Measurements from ENCODE around the gene CPEB3. TPM values are rescaled to one million over a fixed set of nuclear protein-coding genes. Genes with fewer than 3 reads are reported as not detected.

CPEB3 gene
- total and polyA plus RNA-seq, 8 donors = 2.1 to 7.0 (median 4.4) TPM

DNA sequence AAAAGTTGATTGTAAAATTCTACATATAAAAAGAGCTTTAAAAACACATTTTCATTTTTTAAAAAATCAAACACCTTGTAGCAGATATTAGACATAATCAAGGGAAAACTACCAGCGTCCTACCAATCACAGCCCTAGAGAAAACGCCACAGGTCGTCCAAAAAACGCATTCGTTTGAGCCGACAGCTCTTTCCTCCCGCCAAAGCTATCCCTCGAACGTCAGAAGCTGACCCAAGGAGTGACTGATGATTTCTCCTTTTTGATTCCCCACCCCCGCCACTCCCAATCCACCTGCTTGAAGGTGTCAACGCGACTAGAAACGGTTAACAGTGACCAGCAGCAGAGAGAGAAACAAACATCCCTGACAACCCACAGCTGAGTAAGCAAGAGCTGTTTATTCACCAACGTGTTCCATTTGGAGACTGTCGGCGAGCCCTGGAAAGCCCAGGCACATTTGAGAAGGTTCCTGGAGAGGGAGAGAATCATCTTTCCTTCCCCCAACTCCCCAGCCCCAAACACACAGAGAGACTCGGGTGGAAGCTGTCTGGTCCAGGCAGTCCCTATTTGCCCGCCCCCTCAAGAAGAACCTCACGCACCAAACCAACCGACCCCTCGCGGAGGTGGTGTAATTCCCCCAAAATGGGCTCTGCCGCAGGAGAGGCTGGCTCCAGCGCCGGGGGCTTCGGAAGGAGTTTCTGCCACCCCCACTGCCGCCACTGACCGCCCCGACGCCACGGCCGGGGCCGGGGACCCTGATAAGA is 622 bp downstream of the CPEB3 start:
- H3K36me3 ChIP-seq = no peaks in the 10 kb centered on the region
- H3K4me3 ChIP-seq = peak overlapping the region; percentile 57 to 97 (median 95)
- peak overlapping the region; percentile 71 to 99 (median 92) for H3K27ac ChIP-seq
- H3K27me3 ChIP-seq = no peaks in the 10 kb centered on the region
- 0 to 1% methylated on average over 33 of the region's 33 CpGs for WGBS, 2 donors
- FAIRE-seq = no peak
- intact Hi-C loops (cut with DNase I) = loop anchor here in 1 of 3 donors (10.0 kb wide), 1 partner anchor 205 kb away; no protein-coding TSS in a partner anchor
- ATAC-seq = peak; percentile 60 to 71 (median 68)
- no peaks in the 10 kb centered on the region for H3K9me3 ChIP-seq
- TF ChIP-seq, protein P1, sequence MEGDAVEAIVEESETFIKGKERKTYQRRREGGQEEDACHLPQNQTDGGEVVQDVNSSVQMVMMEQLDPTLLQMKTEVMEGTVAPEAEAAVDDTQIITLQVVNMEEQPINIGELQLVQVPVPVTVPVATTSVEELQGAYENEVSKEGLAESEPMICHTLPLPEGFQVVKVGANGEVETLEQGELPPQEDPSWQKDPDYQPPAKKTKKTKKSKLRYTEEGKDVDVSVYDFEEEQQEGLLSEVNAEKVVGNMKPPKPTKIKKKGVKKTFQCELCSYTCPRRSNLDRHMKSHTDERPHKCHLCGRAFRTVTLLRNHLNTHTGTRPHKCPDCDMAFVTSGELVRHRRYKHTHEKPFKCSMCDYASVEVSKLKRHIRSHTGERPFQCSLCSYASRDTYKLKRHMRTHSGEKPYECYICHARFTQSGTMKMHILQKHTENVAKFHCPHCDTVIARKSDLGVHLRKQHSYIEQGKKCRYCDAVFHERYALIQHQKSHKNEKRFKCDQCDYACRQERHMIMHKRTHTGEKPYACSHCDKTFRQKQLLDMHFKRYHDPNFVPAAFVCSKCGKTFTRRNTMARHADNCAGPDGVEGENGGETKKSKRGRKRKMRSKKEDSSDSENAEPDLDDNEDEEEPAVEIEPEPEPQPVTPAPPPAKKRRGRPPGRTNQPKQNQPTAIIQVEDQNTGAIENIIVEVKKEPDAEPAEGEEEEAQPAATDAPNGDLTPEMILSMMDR (IDR thresholded peaks at IDR 0.05) = no peak
- H3K4me1 ChIP-seq = peaks cover 0 to 8% (median 5%) of the 10 kb centered on the region in 3 donors
- DNase-seq = peak in 3 of 6 donors; percentile 59 to 75 (median 59)

DNA sequence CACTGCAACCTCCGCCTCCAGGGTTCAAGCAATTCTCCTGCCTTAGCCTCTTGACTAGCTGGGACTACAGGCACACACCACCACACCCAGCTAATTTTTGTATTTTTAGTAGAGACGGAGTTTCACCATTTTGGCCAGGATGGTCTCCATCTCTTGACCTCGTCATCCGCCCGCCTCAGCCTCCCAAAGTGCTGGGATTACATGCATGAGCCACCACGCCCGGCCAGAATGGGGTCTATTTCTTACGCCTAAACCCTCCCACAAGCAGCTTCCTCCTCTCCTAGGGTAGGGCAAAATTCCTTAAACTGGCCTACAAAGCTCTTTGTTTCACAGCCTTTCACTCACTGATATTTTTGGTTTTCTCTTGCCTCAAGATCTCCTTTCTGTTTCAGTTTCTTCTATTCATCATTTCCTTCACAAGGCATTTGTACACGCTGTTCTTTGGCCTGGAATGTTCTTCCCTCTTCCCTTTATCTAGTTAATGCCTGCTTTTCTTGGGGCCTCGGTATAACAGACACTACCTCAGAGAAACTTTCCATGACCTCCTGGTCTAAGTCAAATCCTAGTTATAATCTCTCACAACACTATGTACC is 6.7 kb downstream of the CPEB3 start:
- no peak for FAIRE-seq

DNA sequence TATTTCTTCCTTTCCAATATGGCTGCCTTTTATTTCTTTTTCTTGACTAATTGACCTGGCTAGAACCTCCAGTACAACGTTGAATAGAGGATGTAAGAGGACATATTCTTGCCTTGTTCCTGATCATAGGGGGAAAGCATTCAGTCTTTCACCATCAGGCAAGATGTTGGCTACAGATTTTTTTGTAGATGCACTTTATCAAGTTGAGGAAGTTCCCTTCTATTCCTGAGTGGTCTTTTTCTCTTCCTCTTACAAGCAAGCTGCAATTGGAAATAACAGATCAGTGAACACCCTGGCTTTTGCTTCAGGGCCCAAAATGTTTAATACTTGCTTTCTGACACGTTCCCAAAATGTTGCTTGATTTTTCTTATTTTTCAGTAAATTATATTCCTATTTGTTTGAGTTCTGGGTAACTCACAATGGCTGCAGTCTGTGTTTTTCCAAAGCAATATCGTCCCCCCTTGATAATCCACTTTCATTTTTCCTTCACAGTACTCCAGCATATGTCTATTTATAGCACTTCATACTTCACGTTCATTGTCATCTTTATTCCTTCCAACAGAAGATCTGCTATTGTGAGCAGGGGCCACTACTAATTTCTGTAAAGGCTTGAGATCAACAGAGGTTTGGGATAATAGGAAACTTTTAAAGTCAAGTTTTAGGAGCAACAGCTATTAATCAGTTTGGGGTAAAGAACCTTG is 11.7 kb downstream of the CPEB3 start:
- Histone ChIP-seq H3K4me1 (no peaks in the 10 kb centered on the region), H3K9me3 (no peaks in the 10 kb centered on the region), H3K27me3 (no peaks in the 10 kb centered on the region), H3K36me3 (no peaks in the 10 kb centered on the region), H3K4me3 (no peak overlapping the region), H3K27ac (no peak overlapping the region)
- intact Hi-C loops (cut with DNase I) = no loop called here
- DNase-seq (no peak), ATAC-seq (no peak), FAIRE-seq (peak; percentile 53)
- TF ChIP-seq, protein P1 (IDR thresholded peaks at IDR 0.05) = no peak
- 65 to 70% methylated on average over 4 of the region's 4 CpGs for WGBS, 2 donors

More for the DNA sequence above, 6.7 kb downstream of the CPEB3 start:
- 84 to 91% methylated on average over 10 of the region's 10 CpGs for whole genome bisulfite sequencing, 2 donors
- ATAC-seq (peak in 1 of 4 donors; percentile 25), DNase-seq (no peak)
- Histone ChIP-seq H3K4me1 (no peaks in the 10 kb centered on the region), H3K4me3 (no peak overlapping the region), H3K27ac (peak overlapping the region in 1 of 4 donors; percentile 10), H3K9me3 (no peaks in the 10 kb centered on the region), H3K27me3 (no peaks in the 10 kb centered on the region), H3K36me3 (no peaks in the 10 kb centered on the region)
- intact Hi-C loops (cut with DNase I) = no loop called here
- TF ChIP-seq, protein P1 (IDR thresholded peaks at IDR 0.05) = no peak

DNA sequence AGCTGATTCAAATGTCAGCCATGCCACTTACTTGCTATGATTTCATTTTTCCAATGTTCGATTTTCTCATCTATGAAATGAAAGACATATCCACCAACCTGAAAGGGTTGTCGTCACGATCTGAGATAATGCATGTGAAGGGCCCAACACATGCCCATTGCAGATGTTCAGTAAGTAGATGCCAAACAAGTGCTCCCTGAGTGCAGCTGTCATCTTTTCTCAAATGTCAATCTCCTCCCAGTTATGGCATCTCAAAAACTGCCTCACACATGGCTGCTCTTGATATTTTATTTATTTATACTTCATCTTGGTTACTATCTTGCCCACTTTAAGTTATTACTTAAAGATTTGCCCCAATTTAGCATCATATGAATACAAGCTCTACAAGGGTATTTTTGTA is 16.8 kb downstream of the CPEB3 start:
- DNase-seq = no peak
- Histone ChIP-seq H3K27ac (no peak overlapping the region), H3K4me1 (no peaks in the 10 kb centered on the region), H3K27me3 (no peaks in the 10 kb centered on the region), H3K4me3 (no peak overlapping the region), H3K36me3 (no peaks in the 10 kb centered on the region), H3K9me3 (no peaks in the 10 kb centered on the region)
- intact Hi-C loops (cut with DNase I) = no loop called here
- 86 to 90% methylated on average over 3 of the region's 3 CpGs for WGBS, 2 donors
- TF ChIP-seq, protein P1 (IDR thresholded peaks at IDR 0.05) = no peak
- no peak for ATAC-seq
- FAIRE-seq = no peak

Data from pancreas (tissue), 10 donors.